Stimulated activated CD4-positive, alpha-beta T cell treated with anti-CD3 and anti-CD28 coated beads, Interleukin-2, amount 100 ng/mL, for 24 hours (primary cell): Measurements from ENCODE around the gene AP4S1.
"Not testable (repeated sequence)": the region's sequence is repeated elsewhere in the genome, so short reads cannot be mapped to it uniquely, and the experiment has no call there.

Experiments
- DNase-seq, 2 donors: peaks; one replicate each; pipeline ENCODE4 v3.0.0-alpha.2; 2020

AP4S1 gene, protein sequence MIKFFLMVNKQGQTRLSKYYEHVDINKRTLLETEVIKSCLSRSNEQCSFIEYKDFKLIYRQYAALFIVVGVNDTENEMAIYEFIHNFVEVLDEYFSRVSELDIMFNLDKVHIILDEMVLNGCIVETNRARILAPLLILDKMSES

DNA sequence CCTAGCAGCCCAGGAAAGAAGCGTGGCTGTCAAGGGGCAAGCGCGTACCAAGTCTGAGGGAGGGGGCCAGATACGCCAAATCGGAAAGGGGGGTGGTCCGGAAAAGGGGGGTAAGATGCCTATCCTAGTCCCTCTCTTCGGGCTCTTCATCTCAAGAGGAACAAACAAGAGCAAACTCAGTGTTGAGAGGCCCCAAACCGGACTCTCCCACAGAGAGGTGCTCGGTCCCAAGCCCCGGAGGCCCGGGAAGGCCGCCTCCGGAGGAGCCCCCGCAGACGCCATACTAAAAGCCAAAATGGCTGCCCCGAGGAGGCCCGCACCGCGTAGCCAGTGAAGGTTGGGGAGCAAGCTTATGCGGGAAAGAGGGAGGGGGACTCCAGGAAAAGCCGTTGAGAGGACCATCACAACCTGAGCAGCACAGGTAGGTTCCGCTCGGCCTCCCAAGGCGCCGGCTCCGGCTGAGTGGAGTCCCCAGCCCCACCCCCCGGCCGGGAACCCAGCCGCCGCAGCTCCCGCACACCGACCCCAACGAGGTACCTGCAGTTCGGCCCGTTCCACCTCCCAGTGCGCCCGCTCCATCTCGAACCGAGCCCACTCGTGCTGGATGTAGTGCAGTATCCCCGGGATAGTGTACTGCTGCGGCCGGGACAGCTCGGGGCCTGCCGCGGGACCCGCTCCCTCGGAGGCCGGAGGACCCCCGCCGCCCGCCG is at the start of gene AP4S1:
Gene AP4S1 (plus strand): TSS at position 283 of the 710 bp plus-strand sequence. CDS start 40,548 bp downstream, outside the sequence.
- DNase-seq: peak; percentile 59 to 63

DNA sequence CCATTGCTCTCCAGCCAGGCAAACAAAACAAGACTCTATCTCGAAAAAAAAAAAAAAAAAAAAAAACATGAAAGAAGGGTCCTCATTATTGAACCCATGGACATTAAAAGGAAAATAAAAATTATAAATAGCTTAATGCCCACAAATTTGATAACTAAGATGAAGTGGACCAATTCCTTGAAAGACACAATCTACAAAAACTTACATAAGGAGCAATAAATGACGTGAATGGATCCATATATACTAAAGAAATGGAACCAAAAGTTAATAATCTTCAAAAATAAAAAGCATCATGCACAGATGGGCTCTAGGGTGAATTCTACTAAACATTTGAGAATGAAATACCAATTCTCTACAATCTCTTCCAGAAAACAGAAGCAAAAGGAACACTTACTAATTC is 47.7 kb upstream of the AP4S1 start:
- no peak for DNase-seq

DNA sequence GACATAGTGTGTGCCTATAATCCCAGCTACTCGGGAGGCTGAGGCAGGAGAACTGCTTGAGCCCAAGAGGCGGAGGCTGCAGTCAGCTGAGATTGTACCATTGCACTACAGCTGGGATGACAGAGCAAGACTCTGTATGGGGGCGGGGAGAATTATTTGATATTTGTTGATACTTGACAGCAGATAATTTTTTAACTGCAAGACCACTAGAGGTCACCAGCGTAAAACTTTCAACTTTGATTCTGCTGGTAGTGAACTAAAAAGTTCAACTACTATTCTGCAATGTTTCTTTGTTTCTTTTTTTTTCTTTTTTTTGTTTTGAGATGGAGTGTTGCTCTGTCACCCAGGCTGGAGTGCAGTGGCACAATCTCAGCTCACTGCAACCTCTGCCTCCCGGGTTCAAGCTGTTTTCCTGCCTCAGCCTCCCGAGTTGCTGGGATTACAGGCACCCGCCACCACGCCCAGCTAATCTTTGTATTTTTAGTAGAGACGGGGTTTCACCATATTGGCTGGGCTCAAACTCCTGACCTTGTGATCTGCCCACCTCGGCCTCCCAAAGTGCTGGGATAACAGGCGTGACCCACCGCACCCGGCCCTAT is 45.2 kb upstream of the AP4S1 start:
- peak; percentile 17 to 49 for DNase-seq

DNA sequence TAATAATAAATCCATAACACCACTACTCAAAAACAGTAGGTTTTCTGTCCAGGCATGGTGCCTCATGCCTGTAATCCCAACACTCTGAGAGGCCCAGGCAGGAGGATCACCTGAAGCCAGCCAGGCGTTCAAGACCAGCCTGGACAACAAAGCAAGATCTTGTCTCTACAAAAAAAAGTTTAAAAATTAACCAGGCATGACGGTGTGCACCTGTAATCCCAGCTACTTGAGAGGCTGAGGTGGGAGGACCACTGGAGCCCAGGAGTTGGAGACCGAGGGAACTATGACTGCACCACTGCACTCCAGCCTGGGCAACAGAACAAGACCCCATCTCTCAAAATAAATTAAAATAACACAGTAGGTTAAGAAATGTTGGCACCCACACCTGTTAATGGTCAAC is 44.5 kb upstream of the AP4S1 start:
- DNase-seq: no peak

DNA sequence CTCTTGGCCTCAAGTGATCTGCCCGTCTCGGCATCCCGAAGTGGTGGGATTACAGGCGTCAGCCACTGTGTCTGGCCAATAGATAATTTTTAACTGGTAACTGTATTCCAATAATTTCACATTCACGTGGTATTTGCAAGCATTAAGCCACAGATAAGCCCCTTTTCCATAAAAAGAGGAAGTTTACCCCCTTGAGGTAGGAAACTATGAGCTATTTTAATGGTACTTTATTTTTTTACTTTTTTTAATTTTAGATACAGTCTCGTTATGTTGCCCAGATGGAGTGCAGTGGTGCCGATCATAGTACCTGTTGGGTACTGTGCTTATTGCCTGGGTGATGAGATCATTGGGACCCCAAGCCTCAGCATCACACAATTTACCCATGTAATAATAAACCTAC is 42.9 kb upstream of the AP4S1 start:
- DNase-seq: no peak

DNA sequence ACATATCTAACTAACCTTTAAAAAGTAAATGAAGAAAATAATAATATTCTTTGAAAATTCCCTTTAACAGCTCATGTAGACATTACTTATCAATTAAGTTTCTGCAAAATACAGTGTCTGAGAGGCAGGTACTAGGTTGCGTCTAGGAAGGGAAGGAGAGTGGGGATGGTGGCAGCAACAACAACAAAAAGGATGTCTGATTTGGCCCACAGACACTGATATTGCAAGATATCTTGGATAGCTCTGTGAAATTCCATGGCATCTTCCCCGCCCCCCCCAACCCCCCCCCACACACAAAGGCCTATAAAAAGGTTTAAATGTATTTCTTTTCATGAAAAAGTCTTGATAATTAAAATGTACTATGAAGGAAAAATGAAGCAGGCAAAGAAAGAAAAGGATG is 41.6 kb upstream of the AP4S1 start:
- no peak for DNase-seq

DNA sequence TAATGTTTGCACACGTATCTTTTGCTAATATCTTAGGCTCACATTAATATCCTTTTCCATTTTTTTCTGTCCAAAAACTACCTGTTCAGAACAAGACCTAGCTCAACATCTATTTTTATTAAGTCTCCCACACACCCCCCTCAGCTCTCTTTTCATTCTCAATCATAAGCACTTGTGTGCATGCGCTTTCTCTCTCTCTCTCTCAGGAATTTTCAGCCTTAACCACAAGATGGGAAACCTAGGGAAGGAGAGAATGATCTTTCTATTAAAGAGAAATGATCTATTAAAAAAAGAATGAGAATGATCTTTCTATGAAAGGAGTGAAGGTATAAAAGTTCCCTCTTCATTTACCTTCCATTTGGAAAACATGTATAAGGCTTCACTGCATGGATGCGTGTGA is 39.7 kb upstream of the AP4S1 start:
- no peak for DNase-seq

DNA sequence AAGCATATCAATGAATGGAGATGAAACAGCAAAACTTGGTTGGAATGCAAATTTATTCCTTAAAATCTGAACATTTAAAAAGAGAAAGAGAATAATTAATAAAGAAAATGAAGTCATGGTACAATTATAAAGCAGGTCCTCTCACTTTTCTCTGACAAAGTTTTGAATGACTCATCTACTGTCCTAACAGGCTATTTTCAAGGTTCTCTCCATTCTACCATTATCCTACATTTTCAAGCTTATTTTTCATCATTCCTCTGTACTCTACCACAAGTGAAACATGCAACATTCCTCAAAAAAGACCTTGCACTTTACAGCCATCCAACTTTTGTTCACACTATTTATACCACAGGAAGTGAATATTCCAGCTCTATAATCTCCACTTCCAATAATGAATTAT is 36.9 kb upstream of the AP4S1 start:
- no peak for DNase-seq

DNA sequence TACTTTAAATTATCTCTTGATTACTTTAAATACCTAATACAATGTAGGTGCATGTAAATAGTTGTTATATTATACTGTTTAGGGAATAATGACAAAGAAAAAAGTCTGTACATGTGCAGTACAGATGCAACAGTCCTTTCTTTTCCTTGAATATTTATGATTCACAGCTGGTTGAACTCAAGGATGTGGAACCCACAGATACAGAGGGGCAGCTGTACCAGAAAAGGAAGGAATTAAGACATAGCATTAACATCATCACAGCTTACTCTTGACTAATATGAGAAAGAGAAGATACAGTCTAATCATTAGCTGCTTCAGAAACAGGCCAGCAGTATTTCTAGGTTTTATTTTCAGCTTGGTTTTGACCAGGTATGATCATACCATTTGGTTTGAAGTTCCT is 34.7 kb upstream of the AP4S1 start:
- DNase-seq: no peak

DNA sequence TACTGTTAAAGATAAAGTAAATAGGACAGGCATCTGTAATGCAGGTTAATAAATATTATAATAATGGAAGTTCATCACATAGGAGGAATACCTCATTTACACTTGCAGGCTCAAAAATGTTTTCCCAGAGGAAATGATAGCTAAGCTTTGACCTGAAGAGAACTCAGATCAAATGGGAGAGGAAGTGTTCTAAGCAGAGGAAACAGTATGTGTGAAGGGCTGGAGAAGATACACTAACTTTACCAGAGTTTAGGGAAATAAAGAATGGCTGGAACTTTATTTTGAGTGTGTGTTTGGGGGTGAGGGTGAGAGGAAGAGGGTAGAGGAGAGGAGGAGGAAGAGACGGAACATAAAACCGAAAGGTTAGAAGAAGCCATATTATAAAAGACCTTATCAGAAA is 34.0 kb upstream of the AP4S1 start:
- no peak for DNase-seq

DNA sequence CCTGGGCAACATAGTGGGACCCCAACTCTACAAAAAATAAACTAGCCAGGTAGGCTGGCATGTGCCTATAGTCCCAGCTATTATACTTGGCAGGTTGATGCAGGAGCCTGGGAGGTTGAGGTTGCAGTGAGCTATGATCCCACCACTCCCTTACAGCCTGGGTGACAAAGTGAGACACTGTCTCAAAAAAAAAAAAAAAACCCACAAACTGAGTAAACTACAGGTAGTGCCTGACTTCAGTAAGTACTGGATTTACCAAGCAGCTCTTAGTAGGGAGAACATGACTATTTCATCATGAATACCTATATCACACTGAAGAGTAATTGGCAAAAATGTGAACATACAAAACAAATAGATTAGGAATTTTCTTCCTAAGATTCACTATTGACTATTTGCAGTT is 32.4 kb upstream of the AP4S1 start:
- no peak for DNase-seq

DNA sequence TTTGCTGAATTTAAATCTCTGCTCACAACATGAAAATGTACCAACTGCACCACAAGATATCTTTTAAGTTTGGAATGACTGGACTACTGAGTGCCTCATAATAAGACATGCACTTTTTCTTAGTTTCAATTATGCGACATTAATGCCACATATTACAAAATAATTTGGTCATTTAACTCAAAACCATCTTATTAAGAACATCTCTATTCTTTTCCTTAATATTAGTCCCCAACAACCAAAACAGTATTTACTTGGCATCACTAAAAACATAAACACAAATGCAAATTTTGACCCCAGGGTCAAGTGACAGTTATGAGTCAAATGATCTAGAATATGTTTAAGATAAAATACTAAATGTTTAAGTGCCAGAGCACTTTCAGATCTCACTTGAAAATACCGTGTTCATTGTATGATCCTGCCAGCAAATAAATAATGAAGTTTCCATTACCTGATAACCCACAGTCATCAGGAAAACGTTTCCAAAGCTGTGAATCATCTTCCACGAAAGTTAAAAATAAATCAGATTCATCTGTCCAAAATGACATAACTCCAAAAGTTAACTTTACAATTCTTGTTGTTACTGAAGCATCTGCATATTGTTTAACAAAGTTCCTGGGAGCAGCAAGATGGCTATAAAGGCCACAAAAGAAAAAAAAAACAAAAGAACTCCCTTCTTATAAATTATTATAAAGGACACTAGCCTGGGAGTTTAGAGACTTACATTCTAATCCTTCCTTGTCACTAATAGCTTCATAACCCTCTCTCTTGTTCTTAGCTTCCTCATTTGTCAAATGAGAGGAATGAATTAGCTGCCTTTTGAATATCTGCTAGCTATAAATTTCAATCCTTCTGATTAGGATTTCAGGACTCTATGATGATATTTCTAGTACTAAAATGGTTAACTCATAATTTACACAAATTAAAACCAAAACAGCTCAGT is 30.5 kb upstream of the AP4S1 start:
- DNase-seq: no peak

DNA sequence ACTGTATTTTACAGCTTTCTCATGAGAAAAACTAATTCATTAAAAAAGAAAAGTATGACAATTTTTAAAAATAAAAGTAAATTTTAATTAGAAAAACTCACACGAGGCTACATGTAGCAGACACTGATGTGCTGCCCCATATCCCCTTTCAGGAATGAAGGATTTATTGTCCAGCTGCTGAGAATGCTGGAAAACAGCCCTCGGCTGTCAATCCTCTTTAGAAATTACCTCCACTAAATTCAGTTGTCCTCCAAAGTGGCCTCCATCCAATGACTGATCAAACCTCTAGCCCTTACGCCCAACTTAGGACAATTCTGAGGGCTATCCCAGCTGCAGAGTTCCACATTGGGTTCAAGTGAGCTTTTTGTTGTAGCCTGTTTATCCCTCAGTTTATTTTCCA is 29.8 kb upstream of the AP4S1 start:
- no peak for DNase-seq

DNA sequence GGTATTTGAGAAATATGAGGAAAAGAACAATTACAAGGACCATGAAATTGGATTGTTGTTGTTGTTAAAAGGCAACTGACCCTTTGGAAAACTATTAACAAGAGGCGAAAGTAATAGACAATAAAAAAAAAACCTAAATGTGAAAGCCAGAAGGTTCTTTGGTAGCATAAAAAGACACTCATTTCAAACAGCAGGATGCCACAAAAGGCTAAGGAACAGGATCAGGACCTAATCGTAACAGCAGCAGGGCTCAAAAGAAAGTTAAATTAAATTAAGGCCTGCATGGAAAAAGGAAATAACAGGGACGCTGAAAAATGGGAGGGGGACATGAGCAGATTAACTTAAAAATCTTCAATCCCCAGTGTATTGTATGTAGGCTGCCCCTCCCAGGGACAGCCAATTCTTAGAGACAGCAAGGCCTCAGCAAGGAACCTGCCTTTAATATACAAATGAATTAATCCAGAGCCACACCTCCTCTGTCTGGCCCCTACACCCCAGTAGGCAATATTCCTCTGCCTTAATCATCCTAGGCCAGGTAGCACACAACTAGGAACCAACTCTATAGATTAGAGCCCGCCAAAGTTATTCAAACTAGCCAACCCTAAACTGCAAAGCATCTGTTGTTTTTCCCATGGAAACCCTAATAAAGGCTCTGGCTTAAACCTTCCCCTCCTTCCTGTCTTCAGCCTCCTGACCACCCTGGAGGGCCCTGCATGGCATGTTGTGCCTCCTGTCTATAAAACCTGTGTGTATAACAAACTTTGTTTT is 28.4 kb upstream of the AP4S1 start:
- DNase-seq: no peak

DNA sequence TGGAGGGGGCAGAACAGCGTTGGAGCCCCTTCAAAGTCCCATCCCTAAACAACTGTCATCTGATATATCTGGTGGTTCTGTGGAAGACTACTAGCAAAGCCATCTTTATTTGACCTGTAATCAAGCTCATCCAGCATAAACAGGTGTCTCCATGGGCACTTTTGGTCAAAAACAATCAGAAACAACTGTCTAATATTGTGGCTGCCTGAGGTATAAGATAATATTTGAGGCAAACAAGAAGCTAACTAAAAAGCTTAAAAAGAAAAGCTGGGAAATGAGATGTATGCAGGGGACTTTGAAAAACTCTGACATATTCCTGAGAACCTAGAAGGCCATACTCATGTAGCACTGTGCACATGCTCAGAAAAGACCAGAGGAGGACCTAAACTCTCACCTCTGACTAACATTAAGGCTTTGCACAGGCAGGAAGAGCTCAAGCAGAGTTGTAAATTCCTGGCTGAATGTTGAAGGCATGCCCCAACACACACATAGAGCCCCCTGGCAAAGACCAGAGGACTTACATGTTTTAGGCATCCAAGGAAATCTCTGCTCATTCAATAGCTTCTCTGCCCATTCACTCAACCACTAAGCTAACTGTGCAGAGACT is 27.2 kb upstream of the AP4S1 start:
- DNase-seq: no peak

DNA sequence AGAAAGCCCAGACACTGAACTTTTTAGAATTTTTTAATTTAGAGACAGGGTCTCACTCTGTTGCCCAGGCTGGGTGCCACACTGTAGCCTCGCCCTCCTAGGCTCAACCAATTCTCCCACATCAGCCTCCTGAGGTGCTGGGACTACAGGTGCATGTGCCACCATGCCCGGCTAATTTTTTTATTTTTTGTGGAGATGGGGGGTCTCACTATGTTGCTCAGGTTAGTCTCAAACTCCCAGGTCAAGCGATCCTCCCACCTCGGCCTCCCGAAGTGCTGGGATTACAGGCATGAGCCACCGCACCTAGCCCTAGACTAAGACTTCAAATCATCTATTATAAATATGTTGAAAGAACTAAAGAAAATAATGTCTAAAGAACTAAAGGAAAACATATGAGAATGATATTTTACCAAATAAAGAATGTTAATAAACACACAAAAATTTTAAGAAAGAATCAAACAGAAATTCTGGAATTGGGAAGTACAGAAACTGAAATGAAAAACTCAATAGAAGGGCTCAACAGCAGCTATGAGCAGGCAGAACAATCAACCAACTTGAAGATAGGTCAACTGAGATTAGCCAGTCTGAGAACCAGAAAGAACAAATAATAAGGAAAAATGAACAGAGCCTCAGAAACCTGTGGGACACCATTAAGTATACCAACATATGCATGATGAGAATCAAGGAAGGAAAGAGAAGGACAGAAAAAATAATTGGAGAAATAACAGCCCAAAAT is 26.2 kb upstream of the AP4S1 start:
- DNase-seq: no peak

DNA sequence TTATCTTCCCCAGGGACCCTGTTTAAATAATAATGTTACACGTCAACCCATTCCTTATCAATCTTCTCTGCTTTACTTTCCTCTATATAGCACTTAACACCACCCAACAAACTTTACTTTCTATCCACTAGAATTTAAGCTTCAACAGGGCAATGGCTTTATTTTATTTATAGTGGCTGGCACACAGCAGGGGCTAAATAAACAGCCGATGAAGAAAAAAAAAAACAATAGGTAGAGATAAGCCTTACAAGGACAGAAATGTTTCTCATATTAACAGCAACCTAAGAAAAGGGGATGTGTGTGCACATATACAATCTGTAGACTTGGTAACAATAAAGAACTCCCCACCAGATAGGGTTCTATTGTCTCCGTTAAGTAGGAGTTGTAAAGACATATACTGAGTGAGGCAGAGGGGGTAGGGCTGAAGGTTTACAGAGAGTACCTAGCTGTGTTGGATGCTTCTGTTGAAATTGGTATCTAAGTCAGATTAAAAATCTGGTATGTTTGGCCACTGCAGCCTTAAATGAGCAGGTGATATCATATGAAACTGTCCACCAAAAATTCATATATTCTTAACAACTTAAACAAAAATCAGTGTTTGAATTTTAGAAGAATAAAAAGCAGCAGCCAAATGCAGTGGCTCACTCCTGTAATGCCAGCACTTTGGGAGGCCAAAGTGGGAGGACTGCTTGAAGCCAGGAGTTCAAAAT is 24.7 kb upstream of the AP4S1 start:
- no peak for DNase-seq

DNA sequence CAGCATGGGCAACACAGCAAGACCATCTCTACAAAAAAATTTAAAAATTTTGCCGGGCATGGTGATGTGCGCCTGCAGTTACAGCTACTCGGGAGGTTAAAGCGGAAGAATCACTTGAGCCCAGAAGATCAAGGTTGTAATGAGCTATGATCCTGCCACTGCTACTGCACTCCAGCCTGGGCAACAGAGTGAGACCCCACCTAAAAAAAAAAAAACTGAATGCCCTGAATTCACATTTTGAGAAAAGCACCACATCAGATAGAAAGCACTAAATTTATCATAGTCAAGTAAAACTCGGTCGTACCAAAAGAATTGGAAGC is 24.1 kb upstream of the AP4S1 start:
- DNase-seq: no peak

DNA sequence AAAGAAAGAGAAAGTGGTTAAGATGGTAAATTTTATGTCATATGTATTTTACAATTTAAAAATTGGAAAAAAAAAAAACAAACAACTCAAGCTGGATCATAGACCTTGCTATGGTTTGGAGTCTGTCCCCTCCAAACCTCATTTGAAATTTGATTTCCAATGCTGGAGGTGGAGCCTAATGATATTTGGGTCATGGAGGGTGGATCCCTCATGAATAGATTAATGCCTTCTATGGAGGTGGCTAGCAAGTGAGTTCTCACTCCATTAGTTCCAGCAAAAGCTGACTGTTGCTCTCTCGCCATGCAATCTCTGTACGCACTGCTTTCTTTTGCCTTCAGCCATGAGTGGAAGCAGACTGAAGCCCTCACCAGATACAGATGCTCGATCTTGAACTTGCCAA is 22.2 kb upstream of the AP4S1 start:
- DNase-seq: no peak

DNA sequence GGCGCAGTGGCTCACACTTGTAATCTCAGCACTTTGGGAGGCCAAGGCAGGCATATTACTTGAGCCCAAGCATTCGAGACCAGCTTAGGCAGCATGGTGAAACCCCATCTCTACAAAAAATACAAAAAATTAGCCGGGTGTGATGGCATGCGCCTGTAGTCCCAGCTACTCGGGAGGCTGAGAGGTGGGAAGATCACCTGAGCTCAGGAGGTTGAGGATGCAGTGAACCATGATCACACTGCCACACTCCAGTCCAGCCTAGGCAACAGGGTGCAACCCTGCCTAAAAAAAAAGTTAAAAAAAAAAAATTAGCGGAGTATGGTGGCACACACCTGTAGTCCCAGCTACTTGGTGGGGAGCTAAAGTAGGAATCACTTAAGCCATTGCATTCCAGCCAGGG is 21.4 kb upstream of the AP4S1 start:
- not testable (repeated sequence) for DNase-seq

DNA sequence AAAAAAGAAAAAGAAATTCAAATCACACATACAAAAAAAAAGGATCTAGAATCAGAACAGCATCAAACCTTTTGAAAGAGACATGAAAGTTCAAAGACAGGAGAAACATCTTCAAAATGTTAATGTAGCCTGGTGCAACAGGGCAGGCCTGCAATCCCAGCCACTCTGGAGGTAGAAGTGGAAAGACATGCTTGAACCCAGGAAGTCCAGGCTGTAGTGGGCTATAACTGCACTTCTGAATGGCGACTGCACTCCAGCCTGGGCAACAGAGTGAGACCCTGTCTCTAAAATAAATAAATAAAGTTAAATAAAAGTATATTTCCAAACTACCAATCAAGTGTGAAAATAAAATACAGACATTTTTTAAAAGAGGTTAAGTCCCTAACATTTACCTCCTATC is 18.7 kb upstream of the AP4S1 start:
- DNase-seq: no peak
